ENCODE results near the gene MRPL44. TPM values are rescaled to one million over a fixed set of nuclear protein-coding genes. Genes with fewer than 3 reads are reported as not detected.

The MRPL44 gene
- total and polyA plus RNA-seq, 2 of the 13 experiments (the other 11 are each of a cell fraction or from before 2014, with no cell fraction given) = 38.4 to 78.0 TPM

DNA sequence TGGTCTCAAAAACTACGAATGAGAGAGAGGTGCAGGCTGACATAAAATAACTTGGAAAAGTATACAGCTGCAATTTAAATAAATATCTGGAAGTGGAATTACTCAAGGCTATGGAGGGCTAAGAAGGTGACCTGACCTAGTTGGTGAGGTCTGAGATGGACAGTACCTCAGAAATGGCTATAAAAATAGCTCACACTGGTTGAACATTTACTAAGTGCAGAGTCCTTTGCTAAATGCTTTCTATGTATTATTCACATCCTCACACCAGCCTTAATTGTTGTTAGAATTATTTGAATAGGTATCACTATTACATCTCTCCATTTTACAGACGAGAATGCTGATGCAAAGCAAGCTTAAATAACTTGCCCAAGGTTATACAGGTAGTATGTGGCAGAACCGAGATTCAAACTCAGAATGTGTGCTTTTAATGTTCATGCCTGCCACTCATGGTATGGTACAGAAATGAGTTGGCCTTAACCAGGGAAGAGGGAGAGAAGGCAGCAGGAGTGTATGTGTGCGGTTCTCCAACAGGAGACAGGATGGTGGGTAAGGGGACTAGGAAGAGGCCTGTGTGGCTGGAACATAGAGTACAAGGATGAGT, 37.4 kb downstream of the MRPL44 start:
- in situ Hi-C loops (cut with HindIII; ENCODE audit: extremely low pct_ligation_motif_present, low pct_unique_long_range_greater_than_20kb) (loop anchor here (5.0 to 10.0 kb wide), 2 partner anchors 293 to 660 kb away; no protein-coding TSS in a partner anchor), intact Hi-C loops (cut with micrococcal nuclease; ENCODE audit: unreplicated experiment) (loop anchor here (2.0 to 10.0 kb wide), 4 partner anchors 108 to 590 kb away; partner anchors contain the start of gene CUL3)
- Histone ChIP-seq H3K79me2 (ENCODE audit: insufficient read depth, low read length) (no peaks in the 10 kb centered on the region), H3K4me1 (ENCODE audit: insufficient read depth, low read length) (peaks cover 57% of the 10 kb centered on the region), H3K9me3 (ENCODE audit: low read length) (no peaks in the 10 kb centered on the region), H3K27me3 (ENCODE audit: control insufficient read depth in 1 of 2, insufficient read depth in 2 of 2, low read length in 2 of 2) (no peaks in the 10 kb centered on the region), H3K9ac (ENCODE audit: insufficient read depth, low read depth, low read length) (no peak overlapping the region), H3K4me3 (replicated peaks in 1 of 3; ENCODE audit: insufficient read depth in 1 of 3, low read depth in 2 of 3, low read length in 3 of 3) (no peak overlapping the region), H3K4me2 (ENCODE audit: low read depth, low read length) (peak overlapping the region; percentile 19; the same call in 1 of the 2 replicates), H3K27ac (ENCODE audit: extremely low read length, insufficient read depth, low read length) (no peak overlapping the region), H2AFZ (ENCODE audit: low read length) (no peak overlapping the region), H4K20me1 (ENCODE audit: insufficient read depth, low read length) (no peaks in the 10 kb centered on the region), H3K36me3 (replicated peaks in 1 of 2; ENCODE audit: control insufficient read depth in 1 of 2, insufficient read depth in 2 of 2, low read length in 2 of 2) (no peaks in the 10 kb centered on the region)
- no TSS peak for BruUV-seq (replicated peaks)
- ChIA-PET POLR2A (interaction anchor here (1.0 to 3.4 kb wide), 5 partner anchors 14 to 289 kb away, joined by 3 to 13 read pairs (median 6); partner anchors contain the start of gene SERPINE2), CTCF (ENCODE audit: low intra/inter-chr PET ratio, low total read pairs) (interaction anchor here (0.9 to 12.2 kb wide), 3 partner anchors 25 to 289 kb away, joined by 3 to 272 read pairs (median 16); no protein-coding TSS in a partner anchor)
- FAIRE-seq (no peak), DNase-seq (ENCODE audit: low spot score) (no peak), ATAC-seq (no peak; the same call in 2 of the 3 replicates)
- TF ChIP-seq, protein P1, sequence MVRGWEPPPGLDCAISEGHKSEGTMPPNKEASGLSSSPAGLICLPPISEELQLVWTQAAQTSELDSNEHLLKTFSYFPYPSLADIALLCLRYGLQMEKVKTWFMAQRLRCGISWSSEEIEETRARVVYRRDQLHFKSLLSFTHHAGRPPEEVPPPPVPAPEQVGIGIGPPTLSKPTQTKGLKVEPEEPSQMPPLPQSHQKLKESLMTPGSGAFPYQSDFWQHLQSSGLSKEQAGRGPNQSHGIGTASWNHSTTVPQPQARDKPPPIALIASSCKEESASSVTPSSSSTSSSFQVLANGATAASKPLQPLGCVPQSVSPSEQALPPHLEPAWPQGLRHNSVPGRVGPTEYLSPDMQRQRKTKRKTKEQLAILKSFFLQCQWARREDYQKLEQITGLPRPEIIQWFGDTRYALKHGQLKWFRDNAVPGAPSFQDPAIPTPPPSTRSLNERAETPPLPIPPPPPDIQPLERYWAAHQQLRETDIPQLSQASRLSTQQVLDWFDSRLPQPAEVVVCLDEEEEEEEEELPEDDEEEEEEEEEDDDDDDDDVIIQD (CRISPR knock-in tag; IDR thresholded peaks at IDR 0.05; ENCODE audit: low read depth) = 0 out of 2 replicates have a peak, but pooled peaks have one; percentile 12
- TF ChIP-seq, protein P2, sequence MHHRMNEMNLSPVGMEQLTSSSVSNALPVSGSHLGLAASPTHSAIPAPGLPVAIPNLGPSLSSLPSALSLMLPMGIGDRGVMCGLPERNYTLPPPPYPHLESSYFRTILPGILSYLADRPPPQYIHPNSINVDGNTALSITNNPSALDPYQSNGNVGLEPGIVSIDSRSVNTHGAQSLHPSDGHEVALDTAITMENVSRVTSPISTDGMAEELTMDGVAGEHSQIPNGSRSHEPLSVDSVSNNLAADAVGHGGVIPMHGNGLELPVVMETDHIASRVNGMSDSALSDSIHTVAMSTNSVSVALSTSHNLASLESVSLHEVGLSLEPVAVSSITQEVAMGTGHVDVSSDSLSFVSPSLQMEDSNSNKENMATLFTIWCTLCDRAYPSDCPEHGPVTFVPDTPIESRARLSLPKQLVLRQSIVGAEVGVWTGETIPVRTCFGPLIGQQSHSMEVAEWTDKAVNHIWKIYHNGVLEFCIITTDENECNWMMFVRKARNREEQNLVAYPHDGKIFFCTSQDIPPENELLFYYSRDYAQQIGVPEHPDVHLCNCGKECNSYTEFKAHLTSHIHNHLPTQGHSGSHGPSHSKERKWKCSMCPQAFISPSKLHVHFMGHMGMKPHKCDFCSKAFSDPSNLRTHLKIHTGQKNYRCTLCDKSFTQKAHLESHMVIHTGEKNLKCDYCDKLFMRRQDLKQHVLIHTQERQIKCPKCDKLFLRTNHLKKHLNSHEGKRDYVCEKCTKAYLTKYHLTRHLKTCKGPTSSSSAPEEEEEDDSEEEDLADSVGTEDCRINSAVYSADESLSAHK (CRISPR knock-in tag; IDR thresholded peaks at IDR 0.05; ENCODE audit: borderline replicate concordance) = no peak
- TF ChIP-seq BCL6 (CRISPR knock-in tag; IDR thresholded peaks at IDR 0.05) (peak; percentile 61), MEF2D (CRISPR knock-in tag; IDR thresholded peaks at IDR 0.05) (peak; percentile 44; the same call in 1 of the 2 replicates)
- TF ChIP-seq, protein P3, sequence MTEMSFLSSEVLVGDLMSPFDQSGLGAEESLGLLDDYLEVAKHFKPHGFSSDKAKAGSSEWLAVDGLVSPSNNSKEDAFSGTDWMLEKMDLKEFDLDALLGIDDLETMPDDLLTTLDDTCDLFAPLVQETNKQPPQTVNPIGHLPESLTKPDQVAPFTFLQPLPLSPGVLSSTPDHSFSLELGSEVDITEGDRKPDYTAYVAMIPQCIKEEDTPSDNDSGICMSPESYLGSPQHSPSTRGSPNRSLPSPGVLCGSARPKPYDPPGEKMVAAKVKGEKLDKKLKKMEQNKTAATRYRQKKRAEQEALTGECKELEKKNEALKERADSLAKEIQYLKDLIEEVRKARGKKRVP (CRISPR knock-in tag; IDR thresholded peaks at IDR 0.05) = peak in 1 of 2 experiments; percentile 2; a peak in 1 of 4 replicates
- whole genome bisulfite sequencing (ENCODE audit: low lambda C conversion rate) = 82% methylated on average over 4 of the region's 4 CpGs

Measured in HepG2 (cell line).